ENCODE results near the gene C2orf74. TPM values are rescaled to one million over a fixed set of nuclear protein-coding genes. Genes with fewer than 3 reads are reported as not detected.

C2orf74 gene
- total and polyA plus RNA-seq, 2 experiments from 2014 or later, result 5.7 to 21.5 TPM

DNA sequence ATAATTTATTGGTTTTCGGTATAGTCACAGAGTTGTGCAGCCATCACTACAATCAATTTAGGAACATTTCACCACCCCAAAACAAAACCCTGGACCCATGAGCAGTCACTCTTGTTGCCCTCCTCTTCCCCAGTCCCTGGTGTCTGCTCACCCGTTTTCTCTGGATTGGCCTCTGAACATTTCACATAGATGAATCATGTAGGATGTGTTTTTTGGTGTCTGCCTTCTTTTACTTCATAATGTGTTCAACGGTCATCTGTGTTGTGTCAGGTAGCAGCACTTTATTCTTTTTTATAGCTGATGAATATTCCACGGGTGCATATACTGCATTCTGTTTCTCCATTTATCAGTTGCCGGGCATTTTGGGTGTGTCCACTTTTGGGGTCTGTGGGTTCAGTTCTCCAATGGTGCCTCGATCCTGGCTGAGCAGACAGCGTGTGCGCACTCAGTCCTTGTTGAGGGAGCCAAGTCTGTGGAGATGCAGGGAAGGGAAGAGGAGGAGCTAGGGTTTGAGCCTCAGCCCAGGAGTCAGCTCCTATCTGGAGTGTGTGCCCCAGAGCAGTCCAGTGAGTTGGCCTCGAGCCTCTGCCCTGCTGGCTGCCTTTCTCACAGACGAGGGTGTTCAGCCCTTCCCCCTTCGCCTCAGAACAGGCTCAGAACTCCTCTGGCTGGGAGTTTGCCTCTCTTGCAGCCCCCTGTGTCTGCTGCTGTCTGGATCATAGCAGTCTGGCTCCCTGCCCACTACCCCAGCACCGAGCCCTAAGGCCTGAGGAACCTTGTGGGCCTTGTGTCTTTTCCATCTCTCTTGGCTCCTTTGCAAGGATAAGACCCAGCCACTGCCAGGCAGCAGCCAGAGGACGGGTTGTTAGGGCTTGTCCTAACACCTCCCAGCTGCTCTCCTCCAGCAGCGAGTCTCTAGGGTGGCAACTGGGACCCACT is 18.0 kb downstream of the C2orf74 start:
- Histone ChIP-seq H4K20me1 (replicated peaks; ENCODE audit: insufficient read depth) (peaks cover 8% of the 10 kb centered on the region), H3K9me2 (ENCODE audit: insufficient read depth) (no peaks in the 10 kb centered on the region), H3K4me1 (ENCODE audit: insufficient read depth) (peaks cover 20% of the 10 kb centered on the region), H3K4me2 (peak overlapping the region; percentile 55), H3K27ac (ENCODE audit: low read depth) (no peak overlapping the region), H3K79me2 (replicated peaks; ENCODE audit: insufficient read depth) (peaks cover 13% of the 10 kb centered on the region), H3K36me3 (ENCODE audit: insufficient read depth) (peaks cover 14% of the 10 kb centered on the region), H2AFZ (no peak overlapping the region), H3K27me3 (ENCODE audit: insufficient read depth) (peaks cover 14% of the 10 kb centered on the region), H3F3A (replicated peaks; ENCODE audit: low read depth) (0 out of 2 replicates have a peak, but pooled peaks cover 9% of the 10 kb centered on the region), H3K4me3 (no peak overlapping the region)
- TF ChIP-seq EZH2 (IDR thresholded peaks at IDR 0.05; ENCODE audit: low read depth, unreplicated experiment) (no peak), POLR2AphosphoS5 (IDR thresholded peaks at IDR 0.05; ENCODE audit: low read depth) (no peak)
- Mint-ChIP-seq H3K9me3 (no peaks in the 10 kb centered on the region), H3K27ac (peak overlapping the region; percentile 47), H3K4me1 (peaks cover 34% of the 10 kb centered on the region), H3K4me3 (peak overlapping the region; percentile 15; the same call in 1 of the 3 replicates), H3K27me3 (ENCODE audit: insufficient read depth, low read depth, poor library complexity) (peaks cover 14% of the 10 kb centered on the region), H3K36me3 (ENCODE audit: low read depth) (peaks cover 52% of the 10 kb centered on the region)
- peak; percentile 10 for DNase-seq (ENCODE audit: low spot score)
- ATAC-seq, result no peak

DNA sequence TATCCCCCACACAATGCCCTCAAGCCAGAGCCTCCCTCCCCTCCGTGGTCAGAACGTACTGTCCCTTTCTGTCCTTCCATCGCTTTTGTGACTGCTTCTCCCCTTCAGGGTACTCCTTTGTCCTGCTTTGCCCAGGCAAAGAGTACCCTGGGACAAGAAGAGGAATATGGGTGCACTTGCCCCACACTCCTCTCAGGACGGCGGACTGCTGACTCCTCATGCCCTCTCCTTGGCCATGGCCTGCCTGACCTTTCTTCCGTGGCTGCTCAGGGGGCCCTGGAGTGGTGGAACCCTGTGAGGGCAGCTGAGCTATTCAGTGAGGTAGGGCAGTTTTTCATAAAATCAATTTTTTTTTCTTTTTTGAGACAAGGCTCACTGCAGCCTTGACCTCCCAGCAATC is 18.7 kb downstream of the C2orf74 start:
- Mint-ChIP-seq H3K27ac (peak overlapping the region; percentile 76), H3K9me3 (no peaks in the 10 kb centered on the region), H3K4me1 (peaks cover 41% of the 10 kb centered on the region), H3K4me3 (no peak overlapping the region), H3K36me3 (ENCODE audit: low read depth) (peaks cover 59% of the 10 kb centered on the region), H3K27me3 (ENCODE audit: insufficient read depth, low read depth, poor library complexity) (peaks cover 12% of the 10 kb centered on the region)
- Histone ChIP-seq H3K27ac (ENCODE audit: low read depth) (no peak overlapping the region), H3K36me3 (ENCODE audit: insufficient read depth) (peaks cover 15% of the 10 kb centered on the region), H3K27me3 (ENCODE audit: insufficient read depth) (peaks cover 10% of the 10 kb centered on the region), H3K79me2 (replicated peaks; ENCODE audit: insufficient read depth) (peaks cover 13% of the 10 kb centered on the region), H4K20me1 (replicated peaks; ENCODE audit: insufficient read depth) (peaks cover 8% of the 10 kb centered on the region), H3K4me1 (ENCODE audit: insufficient read depth) (peaks cover 26% of the 10 kb centered on the region), H3K4me2 (no peak overlapping the region), H2AFZ (no peak overlapping the region), H3K9me2 (ENCODE audit: insufficient read depth) (no peaks in the 10 kb centered on the region), H3F3A (replicated peaks; ENCODE audit: low read depth) (0 out of 2 replicates have a peak, but pooled peaks cover 9% of the 10 kb centered on the region), H3K4me3 (no peak overlapping the region)
- no peak for ATAC-seq
- no peak for DNase-seq (ENCODE audit: low spot score)
- TF ChIP-seq POLR2AphosphoS5 (IDR thresholded peaks at IDR 0.05; ENCODE audit: low read depth) (no peak), ZNF331 (CRISPR knock-in tag; IDR thresholded peaks at IDR 0.05; ENCODE audit: low read depth) (no peak), EZH2phosphoT487 (IDR thresholded peaks at IDR 0.05; ENCODE audit: unreplicated experiment) (no peak), CREB1 (CRISPR knock-in tag; IDR thresholded peaks at IDR 0.05; ENCODE audit: low read depth) (no peak), JUNB (IDR thresholded peaks at IDR 0.05; ENCODE audit: unreplicated experiment) (no peak), STAT1 (IDR thresholded peaks at IDR 0.05; ENCODE audit: unreplicated experiment) (no peak)
- TF ChIP-seq, protein P1, sequence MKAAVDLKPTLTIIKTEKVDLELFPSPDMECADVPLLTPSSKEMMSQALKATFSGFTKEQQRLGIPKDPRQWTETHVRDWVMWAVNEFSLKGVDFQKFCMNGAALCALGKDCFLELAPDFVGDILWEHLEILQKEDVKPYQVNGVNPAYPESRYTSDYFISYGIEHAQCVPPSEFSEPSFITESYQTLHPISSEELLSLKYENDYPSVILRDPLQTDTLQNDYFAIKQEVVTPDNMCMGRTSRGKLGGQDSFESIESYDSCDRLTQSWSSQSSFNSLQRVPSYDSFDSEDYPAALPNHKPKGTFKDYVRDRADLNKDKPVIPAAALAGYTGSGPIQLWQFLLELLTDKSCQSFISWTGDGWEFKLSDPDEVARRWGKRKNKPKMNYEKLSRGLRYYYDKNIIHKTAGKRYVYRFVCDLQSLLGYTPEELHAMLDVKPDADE (IDR thresholded peaks at IDR 0.05), result no peak
- TF ChIP-seq, protein P2, sequence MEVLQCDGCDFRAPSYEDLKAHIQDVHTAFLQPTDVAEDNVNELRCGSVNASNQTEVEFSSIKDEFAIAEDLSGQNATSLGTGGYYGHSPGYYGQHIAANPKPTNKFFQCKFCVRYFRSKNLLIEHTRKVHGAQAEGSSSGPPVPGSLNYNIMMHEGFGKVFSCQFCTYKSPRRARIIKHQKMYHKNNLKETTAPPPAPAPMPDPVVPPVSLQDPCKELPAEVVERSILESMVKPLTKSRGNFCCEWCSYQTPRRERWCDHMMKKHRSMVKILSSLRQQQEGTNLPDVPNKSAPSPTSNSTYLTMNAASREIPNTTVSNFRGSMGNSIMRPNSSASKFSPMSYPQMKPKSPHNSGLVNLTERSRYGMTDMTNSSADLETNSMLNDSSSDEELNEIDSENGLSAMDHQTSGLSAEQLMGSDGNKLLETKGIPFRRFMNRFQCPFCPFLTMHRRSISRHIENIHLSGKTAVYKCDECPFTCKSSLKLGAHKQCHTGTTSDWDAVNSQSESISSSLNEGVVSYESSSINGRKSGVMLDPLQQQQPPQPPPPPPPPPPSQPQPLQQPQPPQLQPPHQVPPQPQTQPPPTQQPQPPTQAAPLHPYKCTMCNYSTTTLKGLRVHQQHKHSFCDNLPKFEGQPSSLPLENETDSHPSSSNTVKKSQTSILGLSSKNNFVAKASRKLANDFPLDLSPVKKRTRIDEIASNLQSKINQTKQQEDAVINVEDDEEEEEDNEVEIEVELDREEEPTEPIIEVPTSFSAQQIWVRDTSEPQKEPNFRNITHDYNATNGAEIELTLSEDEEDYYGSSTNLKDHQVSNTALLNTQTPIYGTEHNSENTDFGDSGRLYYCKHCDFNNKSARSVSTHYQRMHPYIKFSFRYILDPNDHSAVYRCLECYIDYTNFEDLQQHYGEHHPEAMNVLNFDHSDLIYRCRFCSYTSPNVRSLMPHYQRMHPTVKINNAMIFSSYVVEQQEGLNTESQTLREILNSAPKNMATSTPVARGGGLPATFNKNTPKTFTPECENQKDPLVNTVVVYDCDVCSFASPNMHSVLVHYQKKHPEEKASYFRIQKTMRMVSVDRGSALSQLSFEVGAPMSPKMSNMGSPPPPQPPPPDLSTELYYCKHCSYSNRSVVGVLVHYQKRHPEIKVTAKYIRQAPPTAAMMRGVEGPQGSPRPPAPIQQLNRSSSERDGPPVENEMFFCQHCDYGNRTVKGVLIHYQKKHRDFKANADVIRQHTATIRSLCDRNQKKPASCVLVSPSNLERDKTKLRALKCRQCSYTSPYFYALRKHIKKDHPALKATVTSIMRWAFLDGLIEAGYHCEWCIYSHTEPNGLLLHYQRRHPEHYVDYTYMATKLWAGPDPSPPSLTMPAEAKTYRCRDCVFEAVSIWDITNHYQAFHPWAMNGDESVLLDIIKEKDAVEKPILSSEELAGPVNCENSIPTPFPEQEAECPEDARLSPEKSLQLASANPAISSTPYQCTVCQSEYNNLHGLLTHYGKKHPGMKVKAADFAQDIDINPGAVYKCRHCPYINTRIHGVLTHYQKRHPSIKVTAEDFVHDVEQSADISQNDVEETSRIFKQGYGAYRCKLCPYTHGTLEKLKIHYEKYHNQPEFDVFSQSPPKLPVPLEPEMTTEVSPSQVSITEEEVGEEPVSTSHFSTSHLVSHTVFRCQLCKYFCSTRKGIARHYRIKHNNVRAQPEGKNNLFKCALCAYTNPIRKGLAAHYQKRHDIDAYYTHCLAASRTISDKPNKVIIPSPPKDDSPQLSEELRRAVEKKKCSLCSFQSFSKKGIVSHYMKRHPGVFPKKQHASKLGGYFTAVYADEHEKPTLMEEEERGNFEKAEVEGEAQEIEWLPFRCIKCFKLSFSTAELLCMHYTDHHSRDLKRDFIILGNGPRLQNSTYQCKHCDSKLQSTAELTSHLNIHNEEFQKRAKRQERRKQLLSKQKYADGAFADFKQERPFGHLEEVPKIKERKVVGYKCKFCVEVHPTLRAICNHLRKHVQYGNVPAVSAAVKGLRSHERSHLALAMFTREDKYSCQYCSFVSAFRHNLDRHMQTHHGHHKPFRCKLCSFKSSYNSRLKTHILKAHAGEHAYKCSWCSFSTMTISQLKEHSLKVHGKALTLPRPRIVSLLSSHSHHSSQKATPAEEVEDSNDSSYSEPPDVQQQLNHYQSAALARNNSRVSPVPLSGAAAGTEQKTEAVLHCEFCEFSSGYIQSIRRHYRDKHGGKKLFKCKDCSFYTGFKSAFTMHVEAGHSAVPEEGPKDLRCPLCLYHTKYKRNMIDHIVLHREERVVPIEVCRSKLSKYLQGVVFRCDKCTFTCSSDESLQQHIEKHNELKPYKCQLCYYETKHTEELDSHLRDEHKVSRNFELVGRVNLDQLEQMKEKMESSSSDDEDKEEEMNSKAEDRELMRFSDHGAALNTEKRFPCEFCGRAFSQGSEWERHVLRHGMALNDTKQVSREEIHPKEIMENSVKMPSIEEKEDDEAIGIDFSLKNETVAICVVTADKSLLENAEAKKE (CRISPR knock-in tag; IDR thresholded peaks at IDR 0.05), result no peak
- TF ChIP-seq, protein P3, sequence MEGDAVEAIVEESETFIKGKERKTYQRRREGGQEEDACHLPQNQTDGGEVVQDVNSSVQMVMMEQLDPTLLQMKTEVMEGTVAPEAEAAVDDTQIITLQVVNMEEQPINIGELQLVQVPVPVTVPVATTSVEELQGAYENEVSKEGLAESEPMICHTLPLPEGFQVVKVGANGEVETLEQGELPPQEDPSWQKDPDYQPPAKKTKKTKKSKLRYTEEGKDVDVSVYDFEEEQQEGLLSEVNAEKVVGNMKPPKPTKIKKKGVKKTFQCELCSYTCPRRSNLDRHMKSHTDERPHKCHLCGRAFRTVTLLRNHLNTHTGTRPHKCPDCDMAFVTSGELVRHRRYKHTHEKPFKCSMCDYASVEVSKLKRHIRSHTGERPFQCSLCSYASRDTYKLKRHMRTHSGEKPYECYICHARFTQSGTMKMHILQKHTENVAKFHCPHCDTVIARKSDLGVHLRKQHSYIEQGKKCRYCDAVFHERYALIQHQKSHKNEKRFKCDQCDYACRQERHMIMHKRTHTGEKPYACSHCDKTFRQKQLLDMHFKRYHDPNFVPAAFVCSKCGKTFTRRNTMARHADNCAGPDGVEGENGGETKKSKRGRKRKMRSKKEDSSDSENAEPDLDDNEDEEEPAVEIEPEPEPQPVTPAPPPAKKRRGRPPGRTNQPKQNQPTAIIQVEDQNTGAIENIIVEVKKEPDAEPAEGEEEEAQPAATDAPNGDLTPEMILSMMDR (conservative IDR thresholded peaks at IDR 0.05; ENCODE audit: low read depth in 2 of 2), result no peak

All from GM23338 (cell line).